H9 (cell line): ENCODE data around the gene SPIRE2. TPM values are rescaled to one million over a fixed set of nuclear protein-coding genes. Genes with fewer than 3 reads are reported as not detected.

Experiments
- DNase-seq: peaks from one replicate; pipeline ENCODE4 v3.0.0-alpha.2; 2017
- H2AFZ ChIP-seq: one replicate; pipeline ENCODE4 v1.6.1; 2013; ENCODE audit warnings: mild to moderate bottlenecking, low read length, control low read depth, moderate library complexity
- H2AK5ac ChIP-seq: 2 replicates; pipeline ENCODE4 v1.6.1; 2013; ENCODE audit warnings: low read length, control low read depth, mixed read lengths; ENCODE audit not compliant: insufficient read length
- H2BK120ac ChIP-seq: one replicate; pipeline ENCODE4 v1.6.1; 2013; ENCODE audit warnings: low read depth, mild to moderate bottlenecking, low read length, control low read depth, inconsistent platforms; ENCODE audit not compliant: poor library complexity, severe bottlenecking
- H2BK12ac ChIP-seq: 2 replicates; pipeline ENCODE4 v1.6.1; 2013; ENCODE audit warnings: low read length, control low read depth, mixed read lengths, low read depth; ENCODE audit not compliant: insufficient read length
- H2BK15ac ChIP-seq: 2 replicates; pipeline ENCODE4 v1.6.1; 2013; ENCODE audit warnings: low read depth, low read length, control low read depth
- H2BK20ac ChIP-seq: one replicate; pipeline ENCODE4 v1.6.1; 2013; ENCODE audit warnings: low read depth, mild to moderate bottlenecking, low read length, control low read depth, inconsistent platforms; ENCODE audit not compliant: poor library complexity, severe bottlenecking
- H2BK5ac ChIP-seq: 2 replicates; pipeline ENCODE4 v1.6.1; 2013; ENCODE audit warnings: low read length, control low read depth, mixed read lengths; ENCODE audit not compliant: insufficient read length
- H3K14ac ChIP-seq: 2 replicates; pipeline ENCODE4 v1.6.1; 2013; ENCODE audit warnings: low read length, control low read depth; ENCODE audit not compliant: insufficient read depth
- H3K18ac ChIP-seq: 2 replicates; pipeline ENCODE4 v1.6.1; 2013; ENCODE audit warnings: low read depth, mild to moderate bottlenecking, mixed read lengths, low read length, control low read depth; ENCODE audit not compliant: insufficient read length
- H3K23ac ChIP-seq: 2 replicates; pipeline ENCODE4 v1.6.1; 2013; ENCODE audit warnings: low read length, control low read depth, mixed read lengths, low read depth; ENCODE audit not compliant: insufficient read length
- H3K23me2 ChIP-seq: 2 replicates; pipeline ENCODE4 v1.6.1; 2013; ENCODE audit warnings: low read depth, mild to moderate bottlenecking, mixed read lengths, low read length, control low read depth; ENCODE audit not compliant: insufficient read length, poor library complexity, severe bottlenecking
- H3K27ac ChIP-seq: 2 replicates; pipeline ENCODE4 v1.5.1; 2013; ENCODE audit warnings: low read length, control low read depth, mixed read lengths, low read depth; ENCODE audit not compliant: insufficient read length
- H3K27me3 ChIP-seq: 2 replicates; pipeline ENCODE4 v1.6.1; 2013; ENCODE audit warnings: low read length, control low read depth, inconsistent platforms; ENCODE audit not compliant: insufficient read depth
- H3K4ac ChIP-seq: 2 replicates; pipeline ENCODE4 v1.6.1; 2013; ENCODE audit warnings: low read depth, mild to moderate bottlenecking, control low read depth, inconsistent platforms, low read length, moderate library complexity
- H3K4me1 ChIP-seq: 2 replicates; pipeline ENCODE4 v1.6.1; 2013; ENCODE audit warnings: low read length, control low read depth, inconsistent platforms; ENCODE audit not compliant: insufficient read depth
- H3K4me2 ChIP-seq: 2 replicates; pipeline ENCODE4 v1.6.1; 2013; ENCODE audit warnings: low read length, control low read depth, mixed read lengths; ENCODE audit not compliant: insufficient read length, insufficient read depth
- H3K56ac ChIP-seq: 2 replicates; pipeline ENCODE4 v1.6.1; 2013; ENCODE audit warnings: low read depth, mild to moderate bottlenecking, mixed read lengths, low read length, control low read depth; ENCODE audit not compliant: insufficient read length
- H3K79me1 ChIP-seq: 2 replicates; pipeline ENCODE4 v1.6.1; 2013; ENCODE audit warnings: low read depth, mild to moderate bottlenecking, moderate library complexity, low read length, control low read depth, inconsistent platforms; ENCODE audit not compliant: insufficient read depth, poor library complexity, severe bottlenecking
- H3K79me2 ChIP-seq: 2 replicates; pipeline ENCODE4 v1.6.1; 2013; ENCODE audit warnings: low read length, control low read depth, inconsistent platforms; ENCODE audit not compliant: insufficient read depth
- H3K9ac ChIP-seq: 2 replicates; pipeline ENCODE4 v1.6.1; 2013; ENCODE audit warnings: low read length, control low read depth, mixed read lengths; ENCODE audit not compliant: insufficient read length; ENCODE audit errors: extremely low read depth
- H3K9me3 ChIP-seq: one replicate; pipeline ENCODE4 v1.6.1; 2013; ENCODE audit warnings: low read depth, low read length, inconsistent platforms; ENCODE audit not compliant: control insufficient read depth
- H3T11ph ChIP-seq: one replicate; pipeline ENCODE4 v1.6.1; 2013; ENCODE audit warnings: mild to moderate bottlenecking, low read length, control low read depth, inconsistent platforms
- H4K20me1 ChIP-seq: one replicate; pipeline ENCODE4 v1.6.1; 2013; ENCODE audit not compliant: control insufficient read depth, insufficient read length, insufficient read depth
- H4K5ac ChIP-seq: 2 replicates; pipeline ENCODE4 v1.6.1; 2013; ENCODE audit warnings: low read depth, mild to moderate bottlenecking, mixed read lengths, low read length, control low read depth; ENCODE audit not compliant: insufficient read length
- H4K8ac ChIP-seq: replicated peaks from 2 replicates; pipeline ENCODE4 v1.6.1; 2013; ENCODE audit warnings: low read length, control low read depth, mixed read lengths, low read depth; ENCODE audit not compliant: insufficient read length
- H4K91ac ChIP-seq: 2 replicates; pipeline ENCODE4 v1.6.1; 2013; ENCODE audit warnings: low read depth, mild to moderate bottlenecking, moderate library complexity, mixed read lengths, low read length, control low read depth; ENCODE audit not compliant: insufficient read length
- H3K27ac Mint-ChIP-seq, 3 experiments: 2 replicates in 2 of 3; 3 replicates in 1 of 3; pipeline ENCODE4 v1.8.0; 2020 to 2021; ENCODE audit warnings: mixed read lengths in 3 of 3, mild to moderate bottlenecking in 1 of 3, moderate library complexity in 1 of 3
- H3K27me3 Mint-ChIP-seq: 2 replicates; pipeline ENCODE4 v1.8.0; 2021; ENCODE audit warnings: low read depth, mild to moderate bottlenecking, moderate library complexity, mixed read lengths
- H3K36me3 Mint-ChIP-seq, 3 experiments: 2 replicates in 2 of 3; 3 replicates in 1 of 3; pipeline ENCODE4 v1.8.0; 2020 to 2021; ENCODE audit warnings: low read depth in 3 of 3, mixed read lengths in 3 of 3; ENCODE audit not compliant: insufficient read depth in 1 of 3
- H3K4me1 Mint-ChIP-seq, 2 experiments: 2 replicates each; pipeline ENCODE4 v1.8.0; 2020; ENCODE audit warnings: mixed read lengths in 2 of 2
- H3K4me3 Mint-ChIP-seq, 2 experiments: 2 replicates in 1 of 2; 3 replicates in 1 of 2; pipeline ENCODE4 v1.8.0; 2020 to 2021; ENCODE audit warnings: mild to moderate bottlenecking in 2 of 2, mixed read lengths in 2 of 2, moderate library complexity in 1 of 2
- H3K9me3 Mint-ChIP-seq, 2 experiments: 2 replicates in 1 of 2; 3 replicates in 1 of 2; pipeline ENCODE4 v1.8.0; 2020; ENCODE audit warnings: mild to moderate bottlenecking in 2 of 2, mixed read lengths in 2 of 2, moderate library complexity in 1 of 2
- CTCF ChIP-seq: fragments of 200-600 bp; sonication (generic); conservative IDR thresholded peaks from 3 replicates; pipeline ENCODE4 v1.8.0; 2021; ENCODE audit warnings: antibody characterized with exemption, mild to moderate bottlenecking
- WGBS: extraction: QIAGEN DNeasy Blood & Tissue Kit; methylation state at CpG from one replicate; pipeline ENCODE4 v1.1.7; 2013; ENCODE audit warnings: missing lambda C conversion rate, low lambda C conversion rate, mixed read lengths; ENCODE audit not compliant: insufficient read length; ENCODE audit errors: extremely low coverage; 5-methylcytosine and 5-hydroxymethylcytosine counted together
- total RNA-seq: library from RNA; stranded (reverse); gene quantifications from 2 replicates; pipeline ENCODE4 v1.2.1, GENCODE V29; 2021

The SPIRE2 gene
- total RNA-seq, 1 experiment from 2014 or later: 6.9 TPM

DNA sequence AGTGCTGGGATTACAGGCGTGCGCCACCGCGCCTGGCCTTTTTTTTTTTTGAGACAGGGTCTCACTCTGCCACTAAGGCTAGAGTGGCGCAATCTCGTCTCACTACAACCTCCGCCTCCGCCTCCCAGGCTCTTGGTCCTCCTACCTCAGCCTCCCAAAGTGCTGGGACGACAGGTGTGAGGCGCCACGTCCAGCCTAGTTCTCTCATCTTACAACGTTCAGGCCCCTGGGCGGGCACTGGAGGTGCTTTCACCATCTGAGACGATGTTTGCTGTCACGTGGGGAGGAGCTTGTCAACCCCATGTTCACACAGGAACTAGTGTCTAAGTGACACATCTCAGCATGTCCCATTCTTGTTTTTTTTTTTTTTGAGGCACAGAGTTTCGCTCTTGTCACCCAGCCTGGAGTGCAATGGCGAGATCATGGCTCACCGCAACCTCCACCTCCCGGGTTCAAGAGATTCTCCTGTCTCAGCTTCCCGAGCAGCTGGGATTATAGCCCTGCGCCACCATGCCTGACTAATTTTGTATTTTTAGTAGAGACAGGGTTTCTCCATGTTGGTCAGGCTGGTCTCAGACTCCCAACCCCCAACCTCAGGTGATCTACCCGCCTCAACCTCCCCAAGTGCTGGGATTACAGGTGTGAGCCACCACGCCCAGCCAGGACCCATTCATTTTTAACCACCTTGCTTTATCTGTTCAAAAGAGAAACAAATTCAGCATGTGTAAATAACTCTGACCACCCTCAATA is 6.7 kb upstream of the SPIRE2 start:
- H3K23me2 ChIP-seq: no peaks in the 10 kb centered on the region
- no peak overlapping the region for H3K4ac ChIP-seq
- no peak overlapping the region for H2BK5ac ChIP-seq
- Mint-ChIP-seq H3K9me3 (peaks cover 5 to 13% of the 10 kb centered on the region in 2 experiments; a peak in 2 of 5 replicates), H3K4me1 (peaks cover 29 to 31% of the 10 kb centered on the region in 2 experiments), H3K27me3 (peaks cover 6% of the 10 kb centered on the region), H3K4me3 (no peak overlapping the region), H3K36me3 (peaks cover 0 to 27% (median 5%) of the 10 kb centered on the region in 3 experiments; a peak in 5 of 7 replicates), H3K27ac (0 out of 7 replicates have a peak overlapping the region, but pooled peaks of 1 of the 3 experiments have one; percentile 87)
- H3K23ac ChIP-seq: no peak overlapping the region
- H4K8ac ChIP-seq: no peak overlapping the region
- H3K9me3 ChIP-seq: no peaks in the 10 kb centered on the region
- no peak overlapping the region for H2BK15ac ChIP-seq
- H4K91ac ChIP-seq: no peak overlapping the region
- no peak for DNase-seq
- no peak overlapping the region for H3K14ac ChIP-seq
- no peaks in the 10 kb centered on the region for H3K79me2 ChIP-seq
- no peak for TF ChIP-seq CTCF
- no peak overlapping the region for H3K27ac ChIP-seq
- no peak overlapping the region for H3K4me2 ChIP-seq
- H3K4me1 ChIP-seq: peaks cover 5% of the 10 kb centered on the region; the same call in 1 of the 2 replicates
- H2BK20ac ChIP-seq: no peak overlapping the region
- no peak overlapping the region for H3K9ac ChIP-seq
- no CpG with 5 or more reads among the region's 23 CpGs for WGBS
- H3T11ph ChIP-seq: no peak overlapping the region
- H3K18ac ChIP-seq: no peak overlapping the region
- no peak overlapping the region for H2AK5ac ChIP-seq
- no peaks in the 10 kb centered on the region for H3K79me1 ChIP-seq
- H4K20me1 ChIP-seq: no peaks in the 10 kb centered on the region
- no peaks in the 10 kb centered on the region for H3K27me3 ChIP-seq
- no peak overlapping the region for H4K5ac ChIP-seq
- no peak overlapping the region for H2BK12ac ChIP-seq
- no peak overlapping the region for H2BK120ac ChIP-seq
- no peak overlapping the region for H3K56ac ChIP-seq
- H2AFZ ChIP-seq: no peak overlapping the region
